Coronary artery (tissue), 2 donors: Measurements from ENCODE around the gene IL1R2.

Experiments used
- DNase-seq: peaks from one replicate; pipeline ENCODE4 v3.0.0-alpha.2; 2017; ENCODE audit warnings: low spot score
- H3K27ac ChIP-seq, 2 donors: fragments of 200-600 bp; sonication (generic); one replicate each; pipeline ENCODE4 v1.5.1; 2016 to 2019
- H3K4me3 ChIP-seq: fragments of 200-600 bp; sonication (generic); 2 replicates; pipeline ENCODE4 v1.5.1; 2016; ENCODE audit warnings: mild to moderate bottlenecking, moderate library complexity
- TF ChIP-seq, protein P1 (sequence below): fragments of 200-600 bp; sonication (generic); IDR thresholded peaks from one replicate; pipeline ENCODE4 v1.5.1; 2019; ENCODE audit warnings: antibody characterized with exemption

Gene IL1R2

DNA sequence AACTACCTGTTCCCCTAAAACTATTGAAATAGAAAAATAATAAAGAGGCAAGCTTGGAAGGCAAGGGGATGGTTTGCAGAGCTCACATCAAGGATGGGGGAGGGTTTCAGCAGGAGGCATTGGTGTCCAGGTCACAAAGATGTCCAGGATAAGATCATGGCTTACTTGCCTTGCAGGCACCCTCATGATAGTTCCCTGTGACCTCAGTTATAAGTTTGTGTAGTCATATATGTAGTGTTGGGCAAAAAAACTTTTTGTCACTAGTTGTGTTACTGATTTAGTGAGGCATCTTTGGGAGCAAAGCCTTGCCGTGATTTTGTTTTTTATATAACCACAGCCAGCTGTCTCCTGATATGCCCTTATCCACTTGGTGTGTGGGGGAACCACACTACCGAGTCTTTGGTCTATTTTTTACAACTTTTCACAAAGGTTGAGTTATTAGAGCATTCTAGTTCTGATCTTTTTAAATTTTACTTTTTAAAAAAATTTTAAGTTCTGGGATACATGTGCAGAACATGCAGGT lies 53.3 kb downstream of the IL1R2 start:
- no peak for DNase-seq
- Histone ChIP-seq H3K27ac (no peak overlapping the region), H3K4me3 (no peak overlapping the region)
- TF ChIP-seq, protein P1, sequence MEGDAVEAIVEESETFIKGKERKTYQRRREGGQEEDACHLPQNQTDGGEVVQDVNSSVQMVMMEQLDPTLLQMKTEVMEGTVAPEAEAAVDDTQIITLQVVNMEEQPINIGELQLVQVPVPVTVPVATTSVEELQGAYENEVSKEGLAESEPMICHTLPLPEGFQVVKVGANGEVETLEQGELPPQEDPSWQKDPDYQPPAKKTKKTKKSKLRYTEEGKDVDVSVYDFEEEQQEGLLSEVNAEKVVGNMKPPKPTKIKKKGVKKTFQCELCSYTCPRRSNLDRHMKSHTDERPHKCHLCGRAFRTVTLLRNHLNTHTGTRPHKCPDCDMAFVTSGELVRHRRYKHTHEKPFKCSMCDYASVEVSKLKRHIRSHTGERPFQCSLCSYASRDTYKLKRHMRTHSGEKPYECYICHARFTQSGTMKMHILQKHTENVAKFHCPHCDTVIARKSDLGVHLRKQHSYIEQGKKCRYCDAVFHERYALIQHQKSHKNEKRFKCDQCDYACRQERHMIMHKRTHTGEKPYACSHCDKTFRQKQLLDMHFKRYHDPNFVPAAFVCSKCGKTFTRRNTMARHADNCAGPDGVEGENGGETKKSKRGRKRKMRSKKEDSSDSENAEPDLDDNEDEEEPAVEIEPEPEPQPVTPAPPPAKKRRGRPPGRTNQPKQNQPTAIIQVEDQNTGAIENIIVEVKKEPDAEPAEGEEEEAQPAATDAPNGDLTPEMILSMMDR: no peak

DNA sequence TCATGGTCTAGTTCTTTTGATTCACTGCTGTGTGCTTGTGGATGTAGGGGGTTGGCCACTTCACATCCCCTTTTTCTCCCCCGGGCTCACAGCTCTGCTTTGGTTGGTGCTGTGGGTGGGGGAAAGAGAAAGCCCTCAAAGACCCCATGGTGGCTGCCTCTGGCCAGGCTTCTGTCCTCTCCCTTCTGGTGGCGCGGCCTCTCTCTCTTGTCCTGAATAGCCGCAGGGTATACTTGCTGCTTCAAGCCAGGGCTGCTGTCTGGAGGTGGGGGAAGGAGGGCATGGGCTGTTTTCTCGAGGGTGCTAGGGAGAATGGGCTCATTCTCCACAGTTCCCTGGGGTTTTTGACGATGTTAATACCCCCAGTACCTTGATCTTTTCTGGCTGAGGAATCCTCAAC lies 53.9 kb downstream of the IL1R2 start:
- H3K27ac ChIP-seq: peak overlapping the region in 1 of 2 donors; percentile 44
- DNase-seq: no peak
- TF ChIP-seq, protein P1: no peak
- H3K4me3 ChIP-seq: no peak overlapping the region

DNA sequence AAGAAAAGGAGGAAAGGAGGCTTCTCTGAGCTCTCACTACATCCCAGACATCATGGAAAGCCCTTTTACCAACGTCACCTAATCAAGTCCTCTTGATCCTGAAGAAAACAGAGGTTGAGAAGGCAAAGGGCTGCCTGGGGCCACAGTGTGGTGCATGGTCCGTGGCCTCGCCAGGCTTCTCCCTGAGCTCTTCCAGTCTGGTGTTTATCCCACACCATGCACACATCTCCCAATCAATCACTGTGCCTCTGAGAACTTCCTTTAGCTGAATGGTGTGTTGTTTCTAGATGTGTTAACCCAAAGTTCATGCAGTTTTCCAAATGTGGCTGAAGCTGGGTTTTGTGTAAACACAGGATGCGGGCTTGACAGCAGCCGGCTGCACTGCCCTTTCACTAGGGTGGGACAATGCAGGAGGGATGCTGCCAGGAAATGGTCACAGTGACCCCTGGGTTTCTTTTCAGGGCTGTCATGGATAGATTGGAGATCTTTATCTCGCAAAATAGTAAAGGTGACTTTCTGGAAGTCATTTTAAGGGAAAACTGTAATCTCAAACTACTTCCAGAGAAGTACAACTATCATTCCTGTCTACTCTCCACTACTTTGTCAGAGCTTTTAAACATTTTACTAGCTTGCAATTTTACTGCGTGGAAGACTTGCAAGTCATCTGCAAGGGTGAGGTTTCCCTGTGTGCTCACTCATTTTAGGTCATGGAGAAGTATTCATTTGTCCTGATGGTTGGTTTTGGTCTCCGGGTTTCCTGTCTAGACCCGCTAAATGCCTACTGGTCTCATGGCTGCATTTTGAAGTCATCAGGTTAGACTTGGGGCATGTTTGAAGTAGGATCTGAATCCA lies 54.6 kb downstream of the IL1R2 start:
- H3K27ac ChIP-seq: peak overlapping the region in 1 of 2 donors; percentile 44
- TF ChIP-seq, protein P1: no peak
- no peak for DNase-seq

DNA sequence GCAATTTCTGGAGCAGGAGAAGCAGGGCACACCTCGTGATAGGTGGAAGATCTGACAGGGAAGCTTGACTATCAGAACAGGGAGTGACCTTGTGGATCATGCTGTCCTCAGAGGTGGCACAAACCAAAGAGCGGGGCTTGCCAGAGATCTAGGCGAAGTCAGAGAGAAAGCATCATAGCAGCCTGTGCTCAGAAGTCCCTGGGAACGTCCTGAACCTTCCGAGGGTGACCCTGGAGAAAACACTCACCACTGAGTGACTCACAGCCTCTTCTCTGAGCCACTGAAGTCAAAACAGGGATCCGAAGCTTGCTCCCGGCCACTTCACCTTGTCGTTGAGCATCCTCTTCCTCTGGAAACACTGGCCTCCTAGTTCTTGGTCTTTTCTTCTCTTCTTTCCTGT lies 56.7 kb downstream of the IL1R2 start:
- DNase-seq: no peak
- Histone ChIP-seq H3K4me3 (no peak overlapping the region), H3K27ac (peak overlapping the region in 1 of 2 donors; percentile 73)
- TF ChIP-seq, protein P1: no peak

More for the DNA sequence above, 54.6 kb downstream of the IL1R2 start:
- no peak overlapping the region for H3K4me3 ChIP-seq

DNA sequence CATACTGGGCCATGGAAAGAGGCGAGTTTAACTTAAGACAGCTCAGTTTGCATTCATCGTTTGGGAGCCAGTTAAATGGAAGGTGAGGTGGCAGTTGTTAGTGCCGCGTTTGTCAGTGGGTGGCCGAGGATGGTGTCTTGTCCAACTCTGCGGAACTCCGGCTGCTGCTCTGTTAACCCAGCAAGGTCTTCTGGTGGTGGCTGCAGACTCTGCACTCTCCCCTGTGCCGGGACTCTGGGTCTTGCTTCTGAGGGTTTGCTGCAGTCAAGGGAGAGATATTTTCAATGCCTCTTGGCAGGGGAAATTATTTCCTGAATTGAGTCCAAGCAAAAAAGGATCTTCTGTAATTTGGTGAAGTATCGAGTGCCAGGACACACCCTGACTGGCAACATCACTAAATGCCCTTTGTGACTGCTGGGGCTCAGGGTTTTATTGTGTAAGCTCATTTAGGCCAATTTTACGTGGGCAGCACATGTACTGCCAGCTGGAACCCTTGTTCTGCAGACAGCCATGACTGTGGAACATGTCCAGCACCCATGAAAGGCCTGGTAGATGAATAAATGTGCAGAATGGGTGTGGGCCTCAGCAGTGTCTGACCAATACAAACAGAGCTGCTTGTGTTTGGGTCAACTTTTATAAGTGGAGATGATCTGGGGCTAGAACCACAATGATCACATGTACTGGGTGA lies 58.1 kb downstream of the IL1R2 start:
- Histone ChIP-seq H3K27ac (peak overlapping the region; percentile 59 to 86), H3K4me3 (no peak overlapping the region)
- peak; percentile 82 for DNase-seq
- TF ChIP-seq, protein P1: no peak

DNA sequence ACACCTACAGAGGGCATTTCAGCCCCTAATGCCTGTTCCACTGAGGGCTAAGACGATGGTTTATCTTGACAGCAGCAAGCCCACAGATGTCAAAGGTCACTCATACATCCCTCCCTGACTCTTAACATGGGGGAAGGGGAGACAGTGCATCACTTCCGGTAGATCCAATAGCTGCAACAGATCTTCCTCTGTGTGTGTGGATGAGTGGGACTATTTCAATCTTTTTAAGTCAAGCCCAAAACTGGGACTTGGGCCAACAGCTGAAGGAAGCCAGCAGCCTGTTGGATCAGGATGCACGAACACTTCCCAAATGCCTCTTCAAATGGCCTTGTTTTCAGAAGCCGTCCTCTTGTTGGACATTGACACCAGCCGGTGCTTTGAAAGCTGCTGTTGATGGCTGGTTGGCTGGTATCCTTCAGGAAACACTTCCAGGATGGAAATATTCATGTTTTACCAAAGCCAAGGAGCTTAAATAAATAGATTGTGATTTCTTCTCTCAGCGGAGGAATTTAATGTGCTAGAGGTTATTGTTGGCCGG lies 59.2 kb downstream of the IL1R2 start:
- TF ChIP-seq, protein P1: no peak
- Histone ChIP-seq H3K4me3 (no peak overlapping the region), H3K27ac (peak overlapping the region; percentile 59 to 86)
- peak; percentile 89 for DNase-seq
